ENCODE measurements around the gene PTPRM. TPM values are rescaled to one million over a fixed set of nuclear protein-coding genes. Genes with fewer than 3 reads are reported as not detected.

The PTPRM gene
- total and polyA plus RNA-seq, 2 of the 8 experiments (the other 6 are each of a cell fraction or from before 2014, with no cell fraction given), result 4.1 to 7.0 TPM

DNA sequence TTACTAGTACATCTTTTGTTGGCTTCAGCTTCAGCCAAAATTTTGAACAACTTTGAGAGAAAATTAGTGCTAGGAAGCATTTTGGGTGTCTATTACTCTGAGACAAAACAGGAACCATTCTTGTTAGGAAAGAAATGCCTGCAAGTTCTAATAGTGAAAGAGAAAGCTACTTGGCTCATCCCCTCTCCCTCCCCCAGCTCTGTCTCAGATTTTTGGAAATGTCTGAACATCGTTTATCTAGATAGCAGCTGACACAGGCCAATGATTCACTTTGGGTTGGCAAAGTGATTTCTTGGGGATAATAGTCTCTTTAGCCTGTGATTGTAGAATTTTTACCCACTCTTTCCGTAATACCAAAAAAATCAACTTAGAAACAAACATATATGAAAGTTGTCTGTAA is 42.3 kb upstream of the PTPRM start:
- Histone ChIP-seq H4K91ac (replicated peaks; ENCODE audit: insufficient read length, low read length) (no peak overlapping the region), H3K23ac (ENCODE audit: insufficient read length) (no peak overlapping the region), H3K9me3 (ENCODE audit: insufficient read depth in 2 of 2, low read depth in 1 of 2, low read length in 1 of 2) (no peaks in the 10 kb centered on the region), H4K5ac (ENCODE audit: insufficient read length, low read depth, low read length) (no peak overlapping the region), H3K56ac (replicated peaks; ENCODE audit: insufficient read length, low read depth, low read length) (no peak overlapping the region), H4K20me1 (replicated peaks in 1 of 2; ENCODE audit: control insufficient read depth in 1 of 2, insufficient read depth in 2 of 2, low read length in 2 of 2) (no peaks in the 10 kb centered on the region), H2BK5ac (ENCODE audit: low read depth, low read length) (no peak overlapping the region), H3K23me2 (ENCODE audit: low read depth, low read length) (no peaks in the 10 kb centered on the region), H4K8ac (ENCODE audit: extremely low read depth, insufficient read depth, low read length) (no peak overlapping the region), H3K4me1 (replicated peaks in 1 of 4; ENCODE audit: control insufficient read depth in 3 of 4, insufficient read depth in 4 of 4, low read length in 3 of 4) (peaks cover 0 to 10% (median 1%) of the 10 kb centered on the region in 4 experiments; a peak in 3 of 7 replicates), H3K79me1 (ENCODE audit: low read depth, low read length) (no peaks in the 10 kb centered on the region), H3K18ac (ENCODE audit: extremely low read depth, low read length) (no peak overlapping the region), H3K4ac (replicated peaks; ENCODE audit: insufficient read length, low read depth, low read length) (no peak overlapping the region), H2AK5ac (ENCODE audit: low read depth, low read length) (no peak overlapping the region), H2BK12ac (ENCODE audit: low read depth, low read length) (no peak overlapping the region), H3K14ac (ENCODE audit: insufficient read length) (no peak overlapping the region), H2AFZ (ENCODE audit: low read length) (no peak overlapping the region), H3K9ac (replicated peaks in 1 of 4; ENCODE audit: extremely low read depth in 1 of 4, low read depth in 3 of 4, low read length in 3 of 4) (no peak overlapping the region), H3K79me2 (ENCODE audit: control insufficient read depth in 1 of 2, insufficient read depth in 2 of 2, low read length in 2 of 2) (no peaks in the 10 kb centered on the region), H3K4me3 (ENCODE audit: extremely low read depth in 1 of 4, insufficient read depth in 2 of 4, low read depth in 3 of 4, low read length in 4 of 4) (no peak overlapping the region), H2BK20ac (ENCODE audit: low read length) (no peak overlapping the region), H2BK120ac (replicated peaks; ENCODE audit: low read depth, low read length) (no peak overlapping the region), H2BK15ac (ENCODE audit: low read length) (no peak overlapping the region), H3K27me3 (replicated peaks in 1 of 4; ENCODE audit: control insufficient read depth in 3 of 4, extremely low read depth in 1 of 4, insufficient read depth in 3 of 4, low read length in 3 of 4) (no peaks in the 10 kb centered on the region), H3K4me2 (ENCODE audit: insufficient read depth in 1 of 2, low read depth in 2 of 2, low read length in 2 of 2) (no peak overlapping the region), H3K27ac (ENCODE audit: low read depth, low read length) (no peak overlapping the region), H3K36me3 (ENCODE audit: control insufficient read depth in 2 of 4, insufficient read depth in 4 of 4, low read length in 3 of 4) (no peaks in the 10 kb centered on the region)
- ChIA-PET POLR2A (ENCODE audit: partially characterized antibody) (no interaction called here), CTCF (ENCODE audit: partially characterized antibody) (interaction anchor here (1.0 kb wide), 1 partner anchor 1254 kb away, joined by 3 read pairs; no protein-coding TSS in a partner anchor)
- DNase-seq (ENCODE audit: low read depth in 1 of 2, low spot score in 2 of 2), result no peak
- no peak for FAIRE-seq
- 78% methylated on average over 2 of the region's 2 CpGs; no CpG with 5 or more reads in 1 of the 2 experiments for WGBS, 2 experiments (ENCODE audit: extremely low coverage in 1 of 2, insufficient coverage in 1 of 2, insufficient read length in 1 of 2, insufficient replicate concordance in 2 of 2, low coverage in 1 of 2, low lambda C conversion rate in 2 of 2, missing lambda C conversion rate in 1 of 2)
- TF ChIP-seq SP2 (IDR thresholded peaks at IDR 0.05; ENCODE audit: low read length), result no peak
- no peak for TF ChIP-seq KDM4A (IDR thresholded peaks at IDR 0.05; ENCODE audit: low read depth, low read length, severe bottlenecking)
- no peak for TF ChIP-seq TAF7 (optimal IDR thresholded peaks at IDR 0.05; ENCODE audit: borderline replicate concordance, low read depth, low read length)
- no peak for TF ChIP-seq TAF1 (IDR thresholded peaks at IDR 0.05; ENCODE audit: low read depth, low read length)
- TF ChIP-seq SP4 (IDR thresholded peaks at IDR 0.05; ENCODE audit: low read length), result no peak
- no peak for TF ChIP-seq PHF8 (conservative IDR thresholded peaks at IDR 0.05; ENCODE audit: low read depth, low read length)
- no peak for TF ChIP-seq EGR1 (IDR thresholded peaks at IDR 0.05; ENCODE audit: borderline replicate concordance, low read depth, low read length)
- TF ChIP-seq JUN (IDR thresholded peaks at IDR 0.05; ENCODE audit: low read depth, low read length), result no peak
- TF ChIP-seq KDM1A (IDR thresholded peaks at IDR 0.05; ENCODE audit: borderline replicate concordance, low read length), result no peak
- TF ChIP-seq ASH2L (IDR thresholded peaks at IDR 0.05; ENCODE audit: low read length), result no peak
- no peak for TF ChIP-seq EZH2 (IDR thresholded peaks at IDR 0.05; ENCODE audit: low read depth, low read length, severe bottlenecking)
- TF ChIP-seq SIRT6 (IDR thresholded peaks at IDR 0.05; ENCODE audit: low read length), result no peak
- no peak for TF ChIP-seq NANOG (IDR thresholded peaks at IDR 0.05; ENCODE audit: insufficient read depth, low read depth, low read length, poor library complexity, severe bottlenecking)
- no peak for TF ChIP-seq JUND (IDR thresholded peaks at IDR 0.05; ENCODE audit: low read length)
